NT2/D1 (cell line): ENCODE measurements around the gene OS9.
A peak's percentile ranks its signal among the peaks of the same experiment; 100 is the strongest.
"Not testable (repeated sequence)": the region's sequence is repeated elsewhere in the genome, so short reads cannot be mapped to it uniquely, and the experiment has no call there.

Experiments
- DNase-seq: peaks from one replicate; pipeline ENCODE4 v3.0.0-alpha.2; 2011; ENCODE audit warnings: low read depth, low spot score
- H3K27me3 ChIP-seq: 2 replicates; pipeline ENCODE4 v1.6.0; 2011; ENCODE audit warnings: mild to moderate bottlenecking; ENCODE audit not compliant: insufficient read length, insufficient read depth
- H3K36me3 ChIP-seq: 2 replicates; pipeline ENCODE4 v1.6.1; 2011; ENCODE audit warnings: mild to moderate bottlenecking, low read length, mixed read lengths; ENCODE audit not compliant: insufficient read depth, insufficient read length
- H3K4me1 ChIP-seq: 2 replicates; pipeline ENCODE4 v1.5.1; 2011; ENCODE audit not compliant: insufficient read depth, insufficient read length
- H3K4me3 ChIP-seq: 2 replicates; pipeline ENCODE4 v1.5.1; 2011; ENCODE audit warnings: low read depth; ENCODE audit not compliant: insufficient read length
- H3K9ac ChIP-seq: 2 replicates; pipeline ENCODE4 v1.6.0; 2011; ENCODE audit warnings: low read depth; ENCODE audit not compliant: insufficient read length
- H3K9me3 ChIP-seq: 2 replicates; pipeline ENCODE4 v1.5.1; 2011; ENCODE audit warnings: mild to moderate bottlenecking, low read length; ENCODE audit not compliant: insufficient read depth
- SUZ12 ChIP-seq: IDR thresholded peaks from 2 replicates; pipeline ENCODE4 v1.6.1; 2011; ENCODE audit not compliant: insufficient read length, insufficient read depth; ENCODE audit errors: extremely low read depth
- YY1 ChIP-seq: IDR thresholded peaks from 2 replicates; pipeline ENCODE4 v1.6.1; 2011; ENCODE audit not compliant: insufficient read length, insufficient read depth
- ZNF274 ChIP-seq: IDR thresholded peaks from 2 replicates; pipeline ENCODE4 v1.6.1; 2011; ENCODE audit warnings: mild to moderate bottlenecking, low read depth, low read length

The OS9 gene

GRCh38 chr12:57693659-57694458 lies at the start of gene OS9:
OS9 (plus strand) TSS chr12:57694132; CDS start chr12:57694162, 30 bp downstream.
- no peak for TF ChIP-seq ZNF274
- peak; percentile 77 for TF ChIP-seq YY1
- peak; percentile 99 for DNase-seq
- H3K27me3 ChIP-seq: peaks cover 3% of the 10 kb centered on the region
- H3K4me3 ChIP-seq: peak within 1 kb of the TSS; percentile 90
- H3K9ac ChIP-seq: peak within 1 kb of the TSS; percentile 85
- peaks cover 34% of the 10 kb centered on the region for H3K36me3 ChIP-seq
- H3K9me3 ChIP-seq: no peaks in the 10 kb centered on the region
- H3K4me1 ChIP-seq: peaks cover 5% of the 10 kb centered on the region

- H3K27me3 ChIP-seq, H3K4me3 ChIP-seq, H3K9ac ChIP-seq, H3K4me1 ChIP-seq, H3K36me3 ChIP-seq: not testable (repeated sequence)
- DNase-seq: peak; percentile 55
- H3K9me3 ChIP-seq: peaks cover 50% of the 10 kb centered on the region
Observed at GRCh38 chr12:57645990-57646658, 47.8 kb upstream of the OS9 start.

- not testable (repeated sequence) for H3K4me3 ChIP-seq, DNase-seq
Observed at GRCh38 chr12:57646659-57647049, 47.3 kb upstream of the OS9 start.

GRCh38 chr12:57654042-57654441 lies 39.9 kb upstream of the OS9 start:
- TF ChIP-seq YY1 (no peak), ZNF274 (no peak), SUZ12 (no peak)
- H3K9me3 ChIP-seq: peaks cover 22% of the 10 kb centered on the region; the same call in 1 of the 2 replicates

More at GRCh38 chr12:57646659-57647049, 47.3 kb upstream of the OS9 start:
- H3K27me3 ChIP-seq, H3K4me1 ChIP-seq, H3K36me3 ChIP-seq, H3K9ac ChIP-seq: not testable (repeated sequence)
- peaks cover 45% of the 10 kb centered on the region for H3K9me3 ChIP-seq

GRCh38 chr12:57655541-57656240 lies 38.2 kb upstream of the OS9 start:
- H3K4me1 ChIP-seq: no peaks in the 10 kb centered on the region
- peaks cover 36% of the 10 kb centered on the region for H3K9me3 ChIP-seq
- H3K36me3 ChIP-seq: no peaks in the 10 kb centered on the region
- H3K4me3 ChIP-seq: no peak overlapping the region
- DNase-seq: no peak
- TF ChIP-seq ZNF274: no peak
- TF ChIP-seq YY1: no peak
- no peak for TF ChIP-seq SUZ12
- no peak overlapping the region for H3K9ac ChIP-seq
- H3K27me3 ChIP-seq: no peaks in the 10 kb centered on the region

More at GRCh38 chr12:57654042-57654441, 39.9 kb upstream of the OS9 start:
- Histone ChIP-seq H3K4me1 (no peaks in the 10 kb centered on the region), H3K4me3 (no peak overlapping the region), H3K9ac (no peak overlapping the region), H3K36me3 (no peaks in the 10 kb centered on the region), H3K27me3 (no peaks in the 10 kb centered on the region)
- DNase-seq: no peak

GRCh38 chr12:57656408-57656807 lies 37.5 kb upstream of the OS9 start:
- not testable (repeated sequence) for H3K36me3 ChIP-seq, H3K9ac ChIP-seq, DNase-seq, H3K4me3 ChIP-seq, H3K27me3 ChIP-seq, H3K4me1 ChIP-seq
- H3K9me3 ChIP-seq: peaks cover 43% of the 10 kb centered on the region

GRCh38 chr12:57657744-57658143 lies 36.2 kb upstream of the OS9 start:
- H3K9ac ChIP-seq: no peak overlapping the region
- DNase-seq: no peak
- peaks cover 57% of the 10 kb centered on the region for H3K9me3 ChIP-seq
- no peaks in the 10 kb centered on the region for H3K27me3 ChIP-seq
- no peaks in the 10 kb centered on the region for H3K36me3 ChIP-seq
- no peaks in the 10 kb centered on the region for H3K4me1 ChIP-seq
- TF ChIP-seq SUZ12 (no peak), YY1 (no peak), ZNF274 (no peak)
- no peak overlapping the region for H3K4me3 ChIP-seq
